Pancreas (tissue), 10 donors: Measurements from ENCODE around the gene TLNRD1. TPM values are rescaled to one million over a fixed set of nuclear protein-coding genes. Genes with fewer than 3 reads are reported as not detected.

Experiments used
- ATAC-seq, 4 donors: fragments of 200-7000 bp; cut with Tn5 transposase; one replicate each; pipeline versions ENCODE4 v1.8.0 to v1.9.1; 2020; ENCODE audit warnings: mild to moderate bottlenecking in 4 of 4, moderate library complexity in 4 of 4
- DNase-seq, 6 donors: peaks; one replicate each; pipeline ENCODE4 v3.0.0-alpha.2; 2020
- FAIRE-seq: peaks from 2 replicates; lab custom pipeline; 2012; peaks lifted over from hg19 to GRCh38; lab: Jason Lieb, UNC
- H3K27ac ChIP-seq, 4 donors: fragments of 200-600 bp; sonication (generic); 1 replicate in 3 of 4; 2 replicates in 1 of 4; pipeline versions ENCODE4 v1.5.0 to v1.8.0; 2020
- H3K27me3 ChIP-seq, 4 donors: fragments of 200-600 bp; one replicate each; pipeline ENCODE4 v1.8.0; 2021
- H3K36me3 ChIP-seq, 3 donors: fragments of 200-600 bp; sonication (generic) in 1 of 3; one replicate each; pipeline versions ENCODE4 v1.5.0 to v1.8.0; 2020 to 2021
- H3K4me1 ChIP-seq, 3 donors: fragments of 200-600 bp; one replicate each; pipeline ENCODE4 v1.8.0; 2021
- H3K4me3 ChIP-seq, 4 donors: fragments of 200-600 bp; sonication (generic) in 2 of 4; one replicate each; pipeline versions ENCODE4 v1.5.0 to v1.8.0; 2020 to 2021
- H3K9me3 ChIP-seq, 4 donors: fragments of 200-600 bp; one replicate each; pipeline ENCODE4 v1.8.0; 2021
- CTCF ChIP-seq, 4 donors: fragments of 200-600 bp; sonication (generic) in 3 of 4; IDR thresholded peaks; one replicate each; pipeline versions ENCODE4 v1.5.0 to v1.8.0; 2021; ENCODE audit warnings: antibody characterized with exemption in 4 of 4
- WGBS, 2 donors: extraction: QIAGEN DNeasy Blood & Tissue Kit; methylation state at CpG; one replicate each; pipeline ENCODE4 v1.1.7; 2013; 5-methylcytosine and 5-hydroxymethylcytosine counted together
- intact Hi-C, 3 donors: fragments of 100-400 bp; cut with DNase I; formaldehyde crosslinking; loops; one replicate each; pipeline versions ENCODE4 v1.11.1 to v1.14.2; 2022
- polyA plus RNA-seq, 2 donors: library from polyadenylated mRNA; stranded (reverse); fragments of 200-250 nt; gene quantifications; one replicate each; pipeline ENCODE4 v1.2.3, GENCODE V29; 2013
- total RNA-seq, 6 donors: library from RNA; stranded (reverse); fragmentation: NEBNext Ultra II Directional in 4 of 6; extraction: Animal tissue kit (Norgen Biotek cat#: 25700) in 4 of 6; gene quantifications; one replicate each; pipeline versions ENCODE4 v1.2.1 to v1.2.4, GENCODE V29; 2021 to 2023
- donor health status: healthy with polysubstance abuse.
- donor health status: DM: no; HTN: no; CAD: no; lungs with moderate emphysema.
- donor health status: DM: no; HTN: no; CAD: no.
- donor health status: control.
- donor health status: control.
- donor health status: Bipolar disorder and iron deficiency.
- donor health status: DM: yes; HTN: yes; CAD: no.
- donor health status: DM: no; HTN: no; CAD: no.
- donor health status: DM: no; HTN: no; CAD: no.
- donor health status: DM: yes; HTN: yes; CAD: no.

The TLNRD1 gene
- total and polyA plus RNA-seq, 8 donors: 3.1 to 13.5 (median 8.8) TPM

- WGBS, 2 donors: 6 to 11% methylated on average over 20 to 21 of the region's 21 CpGs
- Histone ChIP-seq H3K36me3 (no peaks in the 10 kb centered on the region), H3K4me3 (peak overlapping the region; percentile 89 to 98 (median 92)), H3K27me3 (no peaks in the 10 kb centered on the region), H3K4me1 (peaks cover 0 to 23% (median 6%) of the 10 kb centered on the region in 3 donors), H3K9me3 (no peaks in the 10 kb centered on the region), H3K27ac (peak overlapping the region; percentile 96 to 99 (median 97))
- peak; percentile 3 to 18 (median 11) for ATAC-seq
- no peak for DNase-seq
- intact Hi-C loops: no loop called here
- FAIRE-seq: no peak
- TF ChIP-seq CTCF (IDR thresholded peaks at IDR 0.05): no peak
These were observed 539 bp upstream of the TLNRD1 start for GRCh38 chr15:81000144-81000623.

GRCh38 chr15:81001152-81002008 lies 657 bp downstream of the TLNRD1 start:
- Histone ChIP-seq H3K4me3 (peak overlapping the region; percentile 89 to 98 (median 92)), H3K27ac (peak overlapping the region; percentile 96 to 99 (median 97)), H3K4me1 (peaks cover 4 to 30% (median 15%) of the 10 kb centered on the region in 3 donors), H3K36me3 (no peaks in the 10 kb centered on the region), H3K27me3 (no peaks in the 10 kb centered on the region), H3K9me3 (no peaks in the 10 kb centered on the region)
- TF ChIP-seq CTCF (IDR thresholded peaks at IDR 0.05): no peak
- DNase-seq: peak; percentile 46 to 82 (median 66)
- peak; percentile 29 to 57 (median 34) for ATAC-seq
- 0 to 1% methylated on average over 100 to 110 of the region's 110 CpGs for WGBS, 2 donors
- no peak for FAIRE-seq
- intact Hi-C loops: no loop called here

GRCh38 chr15:81002009-81002330 lies 1.2 kb downstream of the TLNRD1 start:
- FAIRE-seq: no peak
- ATAC-seq: peak in 3 of 4 donors; percentile 8 to 34 (median 17)
- 2% methylated on average over 30 to 42 of the region's 42 CpGs for WGBS, 2 donors

GRCh38 chr15:81002331-81003096 lies 1.8 kb downstream of the TLNRD1 start:
- Histone ChIP-seq H3K27ac (peak overlapping the region in 3 of 4 donors; percentile 96 to 99 (median 96)), H3K4me1 (peaks cover 4 to 36% (median 15%) of the 10 kb centered on the region in 3 donors), H3K36me3 (no peaks in the 10 kb centered on the region), H3K4me3 (peak overlapping the region; percentile 89 to 98 (median 92)), H3K27me3 (no peaks in the 10 kb centered on the region), H3K9me3 (no peaks in the 10 kb centered on the region)
- TF ChIP-seq CTCF (IDR thresholded peaks at IDR 0.05): no peak
- ATAC-seq (no peak), DNase-seq (peak; percentile 23 to 82 (median 44)), FAIRE-seq (no peak)
- intact Hi-C loops: no loop called here
- WGBS, 2 donors: 66 to 67% methylated on average over 88 to 89 of the region's 89 CpGs

More at GRCh38 chr15:81002009-81002330, 1.2 kb downstream of the TLNRD1 start:
- Histone ChIP-seq H3K4me3 (peak overlapping the region; percentile 89 to 98 (median 92)), H3K36me3 (no peaks in the 10 kb centered on the region), H3K9me3 (no peaks in the 10 kb centered on the region), H3K4me1 (peaks cover 4 to 32% (median 15%) of the 10 kb centered on the region in 3 donors), H3K27me3 (no peaks in the 10 kb centered on the region), H3K27ac (peak overlapping the region; percentile 96 to 99 (median 97))
- intact Hi-C loops: no loop called here
- DNase-seq: peak in 1 of 6 donors; percentile 81
- TF ChIP-seq CTCF (IDR thresholded peaks at IDR 0.05): no peak
